ENCODE measurements around the gene SRGAP3.
"Not testable (repeated sequence)": the region's sequence is repeated elsewhere in the genome, so short reads cannot be mapped to it uniquely, and the experiment has no call there.

The SRGAP3 gene

GRCh38 chr3:9249273-9250192, at the start of gene SRGAP3:
SRGAP3 (minus strand) TSS chr3:9249646; CDS start chr3:9248951, 695 bp downstream.
- peak; percentile 73 for DNase-seq

- no peak for DNase-seq
These were observed 48.8 kb upstream of the SRGAP3 start for GRCh38 chr3:9298236-9298635.

- no peak for DNase-seq
These were observed 46.8 kb upstream of the SRGAP3 start for GRCh38 chr3:9296241-9296640.

- no peak for DNase-seq
These were observed 45.6 kb upstream of the SRGAP3 start for GRCh38 chr3:9295007-9295406.

GRCh38 chr3:9293953-9294352, 44.5 kb upstream of the SRGAP3 start:
- DNase-seq, result not testable (repeated sequence)

GRCh38 chr3:9293076-9293475, 43.6 kb upstream of the SRGAP3 start:
- DNase-seq, result no peak

GRCh38 chr3:9292516-9292915, 43.1 kb upstream of the SRGAP3 start:
- DNase-seq, result no peak

- no peak for DNase-seq
These were observed 42.5 kb upstream of the SRGAP3 start for GRCh38 chr3:9291821-9292410.

- no peak for DNase-seq
These were observed 41.1 kb upstream of the SRGAP3 start for GRCh38 chr3:9290566-9290965.

- DNase-seq, result not testable (repeated sequence)
These were observed 32.1 kb upstream of the SRGAP3 start for GRCh38 chr3:9281533-9281932.

GRCh38 chr3:9280451-9281219, 31.2 kb upstream of the SRGAP3 start:
- DNase-seq, result no peak

GRCh38 chr3:9279966-9280365, 30.5 kb upstream of the SRGAP3 start:
- no peak for DNase-seq

- no peak for DNase-seq
These were observed 29.1 kb upstream of the SRGAP3 start for GRCh38 chr3:9278498-9278897.

- DNase-seq, result no peak
These were observed 28.6 kb upstream of the SRGAP3 start for GRCh38 chr3:9278085-9278484.

- DNase-seq, result no peak
These were observed 27.4 kb upstream of the SRGAP3 start for GRCh38 chr3:9276761-9277370.

GRCh38 chr3:9271903-9272302, 22.5 kb upstream of the SRGAP3 start:
- DNase-seq, result no peak

- DNase-seq, result no peak
These were observed 21.3 kb upstream of the SRGAP3 start for GRCh38 chr3:9270704-9271103.

- DNase-seq, result no peak
These were observed 17.3 kb upstream of the SRGAP3 start for GRCh38 chr3:9266716-9267115.

GRCh38 chr3:9260305-9260704, 10.9 kb upstream of the SRGAP3 start:
- no peak for DNase-seq

- DNase-seq, result no peak
These were observed 7.6 kb upstream of the SRGAP3 start for GRCh38 chr3:9257092-9257491.

GRCh38 chr3:9255976-9256375, 6.5 kb upstream of the SRGAP3 start:
- no peak for DNase-seq

- DNase-seq, result no peak
These were observed 5.3 kb upstream of the SRGAP3 start for GRCh38 chr3:9254764-9255163.

- DNase-seq, result no peak
These were observed 3.9 kb upstream of the SRGAP3 start for GRCh38 chr3:9253327-9253726.

Measured in activated CD4-positive, alpha-beta T cell treated with anti-CD3 and anti-CD28 coated beads, Interleukin-2, amount 50 U/mL, for 1 hour (primary cell).